GM12878 (cell line): ENCODE data around the gene DVL2. TPM values are rescaled to one million over a fixed set of nuclear protein-coding genes. Genes with fewer than 3 reads are reported as not detected.

Experiments used
- CREB1 ChIP-seq: IDR thresholded peaks from 2 replicates; pipeline ENCODE4 v1.6.1; 2012; ENCODE audit warnings: low read depth, mild to moderate bottlenecking, inconsistent platforms
- MYB ChIP-seq: fragments of 150-350 bp; IDR thresholded peaks from 2 replicates; pipeline ENCODE4 v1.6.1; 2014; ENCODE audit warnings: mild to moderate bottlenecking, low read depth, low read length, borderline replicate concordance
- SIN3A ChIP-seq: IDR thresholded peaks from 2 replicates; pipeline ENCODE4 v1.6.1; 2012; ENCODE audit warnings: low read depth, low read length, improper control_type of control experiment
- SREBF2 ChIP-seq: IDR thresholded peaks from 2 replicates; pipeline ENCODE4 v1.6.1; 2012; ENCODE audit warnings: mild to moderate bottlenecking, low read length
- SUZ12 ChIP-seq: fragments of 200-600 bp; sonication (generic); IDR thresholded peaks from one replicate; pipeline ENCODE4 v1.6.1; 2018; ENCODE audit warnings: antibody characterized with exemption, mild to moderate bottlenecking; ENCODE audit not compliant: unreplicated experiment
- polyA plus RNA-seq, 11 experiments: library from polyadenylated mRNA; depleted of rRNA in 4 of 11; unstranded in 6 of 11; stranded (reverse) in 5 of 11; fragments of >200 nt; fragmentation: Nextera tagmentation in 4 of 11; fragmentation: Illumina TruSeq in 1 of 11; extraction: Ambion mirVana in 4 of 11; extraction: Trizol in 1 of 11; gene quantifications; 1 replicate in 1 of 11; 2 replicates in 10 of 11; pipeline versions ENCODE4 v1.2.1 to v1.2.3, GENCODE V29; 2011 to 2016; ENCODE audit warnings: inconsistent platforms in 2 of 11, missing spikeins in 2 of 11, low read depth in 1 of 11
- total RNA-seq, 4 experiments: library from RNA; depleted of rRNA in 3 of 4; stranded (reverse); fragments of >200 nt in 3 of 4; fragmentation: Illumina TruSeq in 1 of 4; extraction: Trizol in 1 of 4; gene quantifications; 2 replicates each; pipeline versions ENCODE4 v1.2.1 to v1.2.3, GENCODE V29; 2013 to 2021
- TF ChIP-seq, protein P1 (sequence below): fragments of 450-650 bp; IDR thresholded peaks from 2 replicates; pipeline ENCODE4 v1.6.1; 2016; ENCODE audit warnings: mild to moderate bottlenecking
- TF ChIP-seq, protein P2 (sequence below): IDR thresholded peaks from 2 replicates; pipeline ENCODE4 v1.6.1; 2012; ENCODE audit warnings: low read depth, low read length, improper control_type of control experiment
- TF ChIP-seq, protein P3 (sequence below): IDR thresholded peaks from 2 replicates; pipeline ENCODE4 v1.6.1; 2011; ENCODE audit warnings: low read depth, low read length, improper control_type of control experiment, borderline replicate concordance

Gene DVL2
- total and polyA plus RNA-seq, 10 of the 15 experiments (the other 5 are each of a cell fraction or from before 2014, with no cell fraction given): 0.97 to 44.8 (median 23.2) TPM

DNA sequence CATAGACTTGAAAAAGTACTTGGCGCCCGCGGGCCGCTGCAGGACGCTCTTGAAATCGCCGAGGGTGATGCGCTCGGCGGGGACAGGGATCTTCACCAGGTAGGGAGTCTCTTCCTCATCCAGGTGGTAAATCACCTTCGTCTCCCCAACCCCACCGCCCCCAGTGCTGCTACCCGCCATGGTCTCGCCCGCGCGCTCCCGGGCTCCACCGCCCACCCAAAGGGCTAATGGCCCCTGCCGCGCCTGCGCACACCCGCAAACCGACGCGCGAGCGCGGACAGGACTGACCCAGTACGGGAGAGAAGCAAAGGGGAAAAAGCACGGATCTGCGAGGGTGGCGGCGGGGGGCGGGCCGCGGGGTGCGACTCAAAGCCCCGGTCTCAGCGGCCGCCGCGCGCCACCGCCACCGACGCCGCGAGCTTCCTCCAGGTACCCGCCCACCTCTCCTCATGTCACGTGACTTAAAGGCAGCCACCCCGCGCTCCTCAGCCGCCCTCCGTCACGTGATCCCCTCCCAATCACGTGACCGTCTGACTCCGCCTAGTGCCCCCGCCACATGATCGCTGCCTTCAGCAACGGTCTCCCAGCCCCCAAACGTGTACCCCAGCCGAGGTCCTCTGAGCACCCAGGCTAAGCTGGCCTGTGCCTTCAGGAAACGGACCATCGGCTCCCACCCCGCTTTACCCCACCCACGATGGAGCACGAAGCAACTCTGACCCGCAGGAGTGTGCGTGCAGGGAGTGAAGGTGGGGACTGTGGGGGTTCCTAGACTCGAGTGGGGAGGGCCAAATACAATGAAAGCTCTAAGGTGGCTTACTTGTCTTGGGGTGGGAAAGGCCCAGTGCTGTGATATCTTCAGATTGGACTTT lies at the start of gene DVL2 (continued):
- TF ChIP-seq, protein P1, sequence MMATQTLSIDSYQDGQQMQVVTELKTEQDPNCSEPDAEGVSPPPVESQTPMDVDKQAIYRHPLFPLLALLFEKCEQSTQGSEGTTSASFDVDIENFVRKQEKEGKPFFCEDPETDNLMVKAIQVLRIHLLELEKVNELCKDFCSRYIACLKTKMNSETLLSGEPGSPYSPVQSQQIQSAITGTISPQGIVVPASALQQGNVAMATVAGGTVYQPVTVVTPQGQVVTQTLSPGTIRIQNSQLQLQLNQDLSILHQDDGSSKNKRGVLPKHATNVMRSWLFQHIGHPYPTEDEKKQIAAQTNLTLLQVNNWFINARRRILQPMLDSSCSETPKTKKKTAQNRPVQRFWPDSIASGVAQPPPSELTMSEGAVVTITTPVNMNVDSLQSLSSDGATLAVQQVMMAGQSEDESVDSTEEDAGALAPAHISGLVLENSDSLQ: peak; percentile 50
- TF ChIP-seq MYB (0 out of 2 replicates have a peak, but pooled peaks have one; percentile 46), SREBF2 (no peak), CREB1 (peak; percentile 23; the same call in 1 of the 2 replicates), SUZ12 (no peak), SIN3A (peak; percentile 97)
- TF ChIP-seq, protein P2, sequence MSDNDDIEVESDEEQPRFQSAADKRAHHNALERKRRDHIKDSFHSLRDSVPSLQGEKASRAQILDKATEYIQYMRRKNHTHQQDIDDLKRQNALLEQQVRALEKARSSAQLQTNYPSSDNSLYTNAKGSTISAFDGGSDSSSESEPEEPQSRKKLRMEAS: peak; percentile 98
- TF ChIP-seq, protein P3, sequence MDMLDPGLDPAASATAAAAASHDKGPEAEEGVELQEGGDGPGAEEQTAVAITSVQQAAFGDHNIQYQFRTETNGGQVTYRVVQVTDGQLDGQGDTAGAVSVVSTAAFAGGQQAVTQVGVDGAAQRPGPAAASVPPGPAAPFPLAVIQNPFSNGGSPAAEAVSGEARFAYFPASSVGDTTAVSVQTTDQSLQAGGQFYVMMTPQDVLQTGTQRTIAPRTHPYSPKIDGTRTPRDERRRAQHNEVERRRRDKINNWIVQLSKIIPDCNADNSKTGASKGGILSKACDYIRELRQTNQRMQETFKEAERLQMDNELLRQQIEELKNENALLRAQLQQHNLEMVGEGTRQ: peak; percentile 100
